ENCODE results near the gene YWHAQ.

DNA sequence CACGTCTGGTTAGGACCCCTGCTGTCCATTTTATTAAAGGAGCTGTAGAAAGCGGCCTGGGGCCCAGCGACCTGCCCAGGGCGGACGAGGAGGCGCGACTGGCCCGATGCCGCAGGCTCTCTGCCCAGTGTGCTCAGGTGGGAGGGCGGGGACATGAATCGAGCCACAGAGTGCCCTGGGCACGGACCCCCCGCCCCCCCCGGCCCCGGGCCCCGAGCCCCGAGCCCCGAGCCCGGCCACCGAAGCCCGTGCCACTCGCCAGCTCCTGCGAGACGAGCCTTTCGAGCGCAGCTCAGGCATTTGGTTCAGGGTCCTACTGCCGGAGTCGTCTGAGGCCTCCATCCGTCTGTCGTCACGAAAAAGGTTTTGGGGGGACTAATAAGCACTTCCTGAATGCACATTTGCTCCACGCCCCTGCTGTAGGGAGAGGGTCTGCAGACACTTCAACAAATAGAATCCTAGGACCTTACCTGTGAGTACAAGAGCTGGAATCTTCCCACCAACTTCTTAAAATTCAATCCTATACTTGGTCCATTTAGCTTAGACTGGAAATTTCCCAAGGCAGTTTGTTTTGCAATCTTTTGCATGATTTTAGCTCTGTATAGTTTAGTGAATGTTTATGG, 74.6 kb downstream of the YWHAQ start:
- TF ChIP-seq, protein P1, sequence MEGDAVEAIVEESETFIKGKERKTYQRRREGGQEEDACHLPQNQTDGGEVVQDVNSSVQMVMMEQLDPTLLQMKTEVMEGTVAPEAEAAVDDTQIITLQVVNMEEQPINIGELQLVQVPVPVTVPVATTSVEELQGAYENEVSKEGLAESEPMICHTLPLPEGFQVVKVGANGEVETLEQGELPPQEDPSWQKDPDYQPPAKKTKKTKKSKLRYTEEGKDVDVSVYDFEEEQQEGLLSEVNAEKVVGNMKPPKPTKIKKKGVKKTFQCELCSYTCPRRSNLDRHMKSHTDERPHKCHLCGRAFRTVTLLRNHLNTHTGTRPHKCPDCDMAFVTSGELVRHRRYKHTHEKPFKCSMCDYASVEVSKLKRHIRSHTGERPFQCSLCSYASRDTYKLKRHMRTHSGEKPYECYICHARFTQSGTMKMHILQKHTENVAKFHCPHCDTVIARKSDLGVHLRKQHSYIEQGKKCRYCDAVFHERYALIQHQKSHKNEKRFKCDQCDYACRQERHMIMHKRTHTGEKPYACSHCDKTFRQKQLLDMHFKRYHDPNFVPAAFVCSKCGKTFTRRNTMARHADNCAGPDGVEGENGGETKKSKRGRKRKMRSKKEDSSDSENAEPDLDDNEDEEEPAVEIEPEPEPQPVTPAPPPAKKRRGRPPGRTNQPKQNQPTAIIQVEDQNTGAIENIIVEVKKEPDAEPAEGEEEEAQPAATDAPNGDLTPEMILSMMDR (IDR thresholded peaks at IDR 0.05): no peak
- no peak for TF ChIP-seq POLR2A (IDR thresholded peaks at IDR 0.05)
